Measurements from ENCODE around the gene PLA2G2F. TPM values are rescaled to one million over a fixed set of nuclear protein-coding genes. Genes with fewer than 3 reads are reported as not detected.

PLA2G2F gene
- total RNA-seq, 1 donor from 2014 or later = not detected

DNA sequence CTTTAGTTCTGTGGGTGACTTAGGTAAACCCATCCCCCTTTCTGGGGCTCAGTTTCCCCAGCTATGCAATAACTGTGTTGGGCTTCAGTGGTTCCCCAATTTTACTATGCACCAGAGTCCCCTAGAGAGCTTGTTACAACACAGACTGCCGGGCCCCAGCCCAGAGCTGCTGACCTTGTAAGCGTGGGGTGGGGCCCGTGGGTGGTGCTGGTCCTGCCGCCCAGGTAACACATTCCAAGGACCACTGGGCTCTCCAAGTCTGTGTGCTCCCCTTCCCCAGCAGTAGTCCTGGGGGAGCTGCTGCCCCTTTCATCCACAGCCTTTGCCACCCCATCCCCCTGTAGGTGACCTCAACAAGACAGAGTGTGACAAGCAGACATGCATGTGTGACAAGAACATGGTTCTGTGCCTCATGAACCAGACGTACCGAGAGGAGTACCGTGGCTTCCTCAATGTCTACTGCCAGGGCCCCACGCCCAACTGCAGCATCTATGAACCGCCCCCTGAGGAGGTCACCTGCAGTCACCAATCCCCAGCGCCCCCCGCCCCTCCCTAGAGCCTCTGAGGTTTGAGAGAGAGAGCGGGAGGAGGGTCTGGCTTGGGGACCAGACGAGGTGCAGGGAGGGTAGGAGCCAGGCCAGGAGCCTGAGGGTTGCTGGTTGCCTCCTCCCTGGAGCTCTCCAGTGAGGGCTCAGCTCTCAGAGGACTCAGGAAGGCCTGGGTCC, 8.9 kb downstream of the PLA2G2F start:
- DNase-seq (ENCODE audit: low spot score) = no peak
- no peak overlapping the region for H3K4me3 Mint-ChIP-seq (ENCODE audit: unreplicated experiment)
- H3K4me1 Mint-ChIP-seq (ENCODE audit: unreplicated experiment) = peaks cover 4% of the 10 kb centered on the region
- no peaks in the 10 kb centered on the region for H3K9me3 Mint-ChIP-seq (ENCODE audit: unreplicated experiment)
- TF ChIP-seq, protein P1, sequence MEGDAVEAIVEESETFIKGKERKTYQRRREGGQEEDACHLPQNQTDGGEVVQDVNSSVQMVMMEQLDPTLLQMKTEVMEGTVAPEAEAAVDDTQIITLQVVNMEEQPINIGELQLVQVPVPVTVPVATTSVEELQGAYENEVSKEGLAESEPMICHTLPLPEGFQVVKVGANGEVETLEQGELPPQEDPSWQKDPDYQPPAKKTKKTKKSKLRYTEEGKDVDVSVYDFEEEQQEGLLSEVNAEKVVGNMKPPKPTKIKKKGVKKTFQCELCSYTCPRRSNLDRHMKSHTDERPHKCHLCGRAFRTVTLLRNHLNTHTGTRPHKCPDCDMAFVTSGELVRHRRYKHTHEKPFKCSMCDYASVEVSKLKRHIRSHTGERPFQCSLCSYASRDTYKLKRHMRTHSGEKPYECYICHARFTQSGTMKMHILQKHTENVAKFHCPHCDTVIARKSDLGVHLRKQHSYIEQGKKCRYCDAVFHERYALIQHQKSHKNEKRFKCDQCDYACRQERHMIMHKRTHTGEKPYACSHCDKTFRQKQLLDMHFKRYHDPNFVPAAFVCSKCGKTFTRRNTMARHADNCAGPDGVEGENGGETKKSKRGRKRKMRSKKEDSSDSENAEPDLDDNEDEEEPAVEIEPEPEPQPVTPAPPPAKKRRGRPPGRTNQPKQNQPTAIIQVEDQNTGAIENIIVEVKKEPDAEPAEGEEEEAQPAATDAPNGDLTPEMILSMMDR (IDR thresholded peaks at IDR 0.05; ENCODE audit: unreplicated experiment) = no peak
- H3K36me3 Mint-ChIP-seq (ENCODE audit: low read depth, unreplicated experiment) = no peaks in the 10 kb centered on the region
- no peak overlapping the region for H3K27ac Mint-ChIP-seq (ENCODE audit: unreplicated experiment)
- peaks cover 2% of the 10 kb centered on the region for H3K27me3 Mint-ChIP-seq (ENCODE audit: unreplicated experiment)

DNA sequence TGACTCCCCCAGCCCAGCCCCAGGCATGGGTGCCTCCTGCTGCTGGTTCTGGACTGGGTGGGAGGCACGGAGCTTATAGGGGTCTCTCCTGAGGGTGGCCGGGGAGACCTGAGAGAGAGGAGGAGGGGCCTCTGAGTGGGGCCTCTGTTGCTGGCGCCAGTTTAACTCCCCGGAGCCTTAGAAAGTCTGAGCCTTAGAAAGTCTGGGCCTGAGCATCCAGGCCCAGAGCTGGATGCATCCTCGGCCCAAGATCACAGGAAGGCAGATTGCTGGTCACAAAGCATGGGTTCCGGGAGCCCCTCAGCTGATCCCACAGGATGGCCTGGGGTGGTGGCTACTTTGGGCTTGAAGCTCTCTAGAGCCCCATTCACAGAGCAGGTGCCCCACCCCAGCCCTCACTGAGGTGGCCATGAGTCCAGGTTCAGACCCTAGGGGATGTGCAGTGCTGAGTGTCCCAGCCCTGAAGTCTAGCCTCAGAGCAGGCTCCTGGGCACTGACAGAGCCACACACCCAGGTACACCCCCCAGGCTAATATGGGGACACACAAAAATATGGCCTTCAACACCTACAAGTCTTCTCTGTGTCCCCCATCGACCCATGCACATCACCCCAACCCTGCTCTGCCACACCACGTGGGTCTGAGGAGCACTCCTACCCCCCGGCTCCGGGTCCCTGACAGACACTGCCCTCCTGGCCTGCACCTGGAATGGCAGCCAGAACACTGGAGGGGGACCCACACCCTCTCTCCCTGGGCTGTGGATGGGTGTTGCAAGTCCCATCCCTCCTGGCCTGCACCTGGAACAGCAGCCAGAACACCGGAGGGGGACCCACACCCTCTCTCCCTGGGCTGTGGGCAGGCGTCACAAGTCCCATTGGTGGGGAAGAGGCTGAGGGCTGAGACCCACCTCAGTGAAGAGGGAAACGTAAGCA, 9.7 kb downstream of the PLA2G2F start:
- no peak for DNase-seq (ENCODE audit: low spot score)
- no peaks in the 10 kb centered on the region for H3K36me3 Mint-ChIP-seq (ENCODE audit: low read depth, unreplicated experiment)
- TF ChIP-seq, protein P1 (IDR thresholded peaks at IDR 0.05; ENCODE audit: unreplicated experiment) = no peak
- H3K27me3 Mint-ChIP-seq (ENCODE audit: unreplicated experiment) = peaks cover 2% of the 10 kb centered on the region
- peaks cover 4% of the 10 kb centered on the region for H3K4me1 Mint-ChIP-seq (ENCODE audit: unreplicated experiment)
- H3K27ac Mint-ChIP-seq (ENCODE audit: unreplicated experiment) = no peak overlapping the region
- H3K9me3 Mint-ChIP-seq (ENCODE audit: unreplicated experiment) = no peaks in the 10 kb centered on the region
- H3K4me3 Mint-ChIP-seq (ENCODE audit: unreplicated experiment) = no peak overlapping the region

DNA sequence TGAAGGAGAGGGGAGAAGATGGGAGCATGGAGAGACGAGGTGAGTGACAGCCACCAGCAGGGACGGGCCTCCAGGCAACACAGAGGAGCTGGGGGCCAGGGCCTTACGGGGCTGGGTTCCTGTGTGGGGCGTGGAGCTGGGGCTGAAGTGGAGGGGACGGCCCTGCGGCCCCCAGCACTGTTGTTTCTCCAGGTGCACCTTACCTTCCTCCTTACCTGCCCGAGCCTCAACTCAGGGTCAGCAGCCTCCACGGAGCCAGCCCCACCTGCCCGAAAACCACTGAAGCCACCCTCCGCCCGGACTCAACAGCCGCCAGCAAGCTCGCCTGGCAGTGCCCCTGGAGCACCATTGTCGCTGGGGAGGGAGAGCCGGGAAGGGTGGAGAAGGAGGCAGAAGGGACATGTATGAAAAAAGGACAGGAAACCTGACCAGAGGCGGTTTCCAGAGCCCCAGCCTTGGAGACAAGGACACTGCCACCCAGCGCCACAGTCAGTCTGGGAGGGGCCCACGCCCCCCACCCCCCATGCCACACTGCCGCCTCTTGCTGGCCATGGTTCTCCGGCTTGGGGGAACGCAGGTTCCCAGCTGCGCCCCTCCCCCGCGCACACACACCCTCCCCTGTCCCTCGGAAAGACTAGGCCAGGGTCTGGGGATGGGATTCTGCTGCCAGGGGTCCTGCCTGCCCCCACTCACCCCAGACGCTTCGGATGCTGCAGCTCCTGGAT, 10.6 kb downstream of the PLA2G2F start:
- TF ChIP-seq, protein P1 (IDR thresholded peaks at IDR 0.05; ENCODE audit: unreplicated experiment) = no peak
- Mint-ChIP-seq H3K9me3 (ENCODE audit: unreplicated experiment) (no peaks in the 10 kb centered on the region), H3K27me3 (ENCODE audit: unreplicated experiment) (peaks cover 2% of the 10 kb centered on the region), H3K4me1 (ENCODE audit: unreplicated experiment) (peaks cover 4% of the 10 kb centered on the region), H3K27ac (ENCODE audit: unreplicated experiment) (no peak overlapping the region), H3K4me3 (ENCODE audit: unreplicated experiment) (no peak overlapping the region), H3K36me3 (ENCODE audit: low read depth, unreplicated experiment) (no peaks in the 10 kb centered on the region)
- no peak for DNase-seq (ENCODE audit: low spot score)

DNA sequence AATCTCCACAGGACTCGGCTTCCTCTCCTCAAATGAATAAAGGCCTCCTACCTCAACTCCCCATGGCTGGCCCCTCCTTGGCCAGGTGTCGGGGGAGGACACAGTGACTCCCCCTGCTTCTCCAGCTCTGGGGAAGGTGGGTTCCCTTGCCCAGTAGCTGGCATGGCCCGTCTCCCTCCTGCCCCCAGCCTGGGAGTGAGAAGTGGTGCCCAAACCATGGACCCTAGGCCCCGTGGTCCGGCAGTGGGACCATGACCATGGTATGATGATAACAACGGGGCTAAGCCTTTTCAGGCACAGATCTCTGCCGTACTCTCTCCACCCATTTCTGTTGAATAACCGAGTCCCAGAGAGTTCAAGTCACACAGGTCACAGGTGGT, 11.2 kb downstream of the PLA2G2F start:
- peaks cover 2% of the 10 kb centered on the region for H3K27me3 Mint-ChIP-seq (ENCODE audit: unreplicated experiment)
- peaks cover 4% of the 10 kb centered on the region for H3K4me1 Mint-ChIP-seq (ENCODE audit: unreplicated experiment)
- TF ChIP-seq, protein P1 (IDR thresholded peaks at IDR 0.05; ENCODE audit: unreplicated experiment) = no peak
- no peak overlapping the region for H3K27ac Mint-ChIP-seq (ENCODE audit: unreplicated experiment)
- no peaks in the 10 kb centered on the region for H3K9me3 Mint-ChIP-seq (ENCODE audit: unreplicated experiment)
- H3K4me3 Mint-ChIP-seq (ENCODE audit: unreplicated experiment) = no peak overlapping the region
- no peak for DNase-seq (ENCODE audit: low spot score)
- H3K36me3 Mint-ChIP-seq (ENCODE audit: low read depth, unreplicated experiment) = no peaks in the 10 kb centered on the region
